Measurements from ENCODE around the gene OLFM1.

- TF ChIP-seq POLR2A (IDR thresholded peaks at IDR 0.05) (no peak), CTCF (IDR thresholded peaks at IDR 0.05 in 4 of 5, conservative IDR thresholded peaks at IDR 0.05 in 1 of 5) (no peak)
These were observed 29.8 kb downstream of the OLFM1 start for GRCh38 chr9:135117281-135117680.

Data from gastrocnemius medialis (tissue), 4 donors.